Thyroid gland (tissue), 4 donors: ENCODE data around the gene RNASE12.

Experiments
- POLR2A ChIP-seq, 2 donors: fragments of 450-650 bp; IDR thresholded peaks; one replicate each; pipeline ENCODE4 v1.6.1; 2017; ENCODE audit warnings: antibody characterized with exemption in 2 of 2, mild to moderate bottlenecking in 2 of 2, moderate library complexity in 1 of 2
- TF ChIP-seq, protein P1 (sequence below), 6 experiments: fragments of 200-600 bp in 3 of 6; fragments of 450-650 bp in 3 of 6; sonication (generic) in 3 of 6; IDR thresholded peaks; one replicate each; pipeline ENCODE4 v1.5.1; 2016 to 2019; ENCODE audit warnings: antibody characterized with exemption in 6 of 6, mild to moderate bottlenecking in 2 of 6, inconsistent platforms in 1 of 6, moderate library complexity in 1 of 6

DNA sequence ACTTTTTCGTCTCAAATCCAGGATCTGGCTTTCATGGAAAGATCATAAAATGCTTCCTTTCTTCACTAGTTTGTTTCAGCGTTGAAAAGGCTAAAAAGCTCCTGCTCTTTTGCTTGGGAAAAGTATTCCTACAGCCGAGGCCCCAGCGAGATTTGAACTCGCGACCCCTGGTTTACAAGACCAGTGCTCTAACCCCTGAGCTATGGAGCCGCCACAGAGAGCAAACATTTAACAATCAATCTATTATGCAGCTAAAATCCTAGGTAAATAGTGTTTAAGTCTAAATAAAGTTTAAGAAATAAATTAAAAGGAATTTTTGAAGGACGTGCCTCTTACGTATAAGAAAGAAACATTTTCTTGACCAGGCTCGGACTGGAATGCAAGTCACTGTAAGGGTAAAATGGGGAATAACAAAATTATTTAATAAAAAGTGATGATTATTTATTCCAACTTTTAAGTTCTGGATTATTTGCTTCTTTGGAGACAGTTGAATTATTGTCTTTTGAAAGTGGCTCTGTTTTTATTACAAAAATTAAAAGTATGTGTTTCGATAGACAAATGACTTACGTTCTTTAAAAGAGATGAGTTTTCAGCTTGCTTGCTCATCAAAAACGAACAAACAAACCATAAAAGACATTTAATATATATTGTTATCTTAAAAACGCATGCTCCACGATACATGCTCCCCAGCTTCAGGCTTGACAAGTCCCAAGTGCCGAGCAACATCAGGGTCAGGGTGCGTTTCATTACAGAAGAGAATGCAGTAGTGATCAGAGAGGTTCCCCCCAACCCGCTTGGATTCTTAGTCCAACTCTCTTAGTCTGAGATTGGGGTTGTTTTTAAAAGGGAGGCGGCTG, 40.1 kb upstream of the RNASE12 start:
- no peak for TF ChIP-seq POLR2A (IDR thresholded peaks at IDR 0.05)
- TF ChIP-seq, protein P1, sequence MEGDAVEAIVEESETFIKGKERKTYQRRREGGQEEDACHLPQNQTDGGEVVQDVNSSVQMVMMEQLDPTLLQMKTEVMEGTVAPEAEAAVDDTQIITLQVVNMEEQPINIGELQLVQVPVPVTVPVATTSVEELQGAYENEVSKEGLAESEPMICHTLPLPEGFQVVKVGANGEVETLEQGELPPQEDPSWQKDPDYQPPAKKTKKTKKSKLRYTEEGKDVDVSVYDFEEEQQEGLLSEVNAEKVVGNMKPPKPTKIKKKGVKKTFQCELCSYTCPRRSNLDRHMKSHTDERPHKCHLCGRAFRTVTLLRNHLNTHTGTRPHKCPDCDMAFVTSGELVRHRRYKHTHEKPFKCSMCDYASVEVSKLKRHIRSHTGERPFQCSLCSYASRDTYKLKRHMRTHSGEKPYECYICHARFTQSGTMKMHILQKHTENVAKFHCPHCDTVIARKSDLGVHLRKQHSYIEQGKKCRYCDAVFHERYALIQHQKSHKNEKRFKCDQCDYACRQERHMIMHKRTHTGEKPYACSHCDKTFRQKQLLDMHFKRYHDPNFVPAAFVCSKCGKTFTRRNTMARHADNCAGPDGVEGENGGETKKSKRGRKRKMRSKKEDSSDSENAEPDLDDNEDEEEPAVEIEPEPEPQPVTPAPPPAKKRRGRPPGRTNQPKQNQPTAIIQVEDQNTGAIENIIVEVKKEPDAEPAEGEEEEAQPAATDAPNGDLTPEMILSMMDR (IDR thresholded peaks at IDR 0.05), result no peak
